ENCODE data around the gene TRPM2.

- TF ChIP-seq CTCF (conservative IDR thresholded peaks at IDR 0.05) (no peak), ZFX (IDR thresholded peaks at IDR 0.05) (no peak)
Measured at GRCh38 chr21:44458971-44459711, 105.7 kb downstream of the TRPM2 start.

All from C4-2B (cell line).